ENCODE results near the gene GRHL1.

The GRHL1 gene

DNA sequence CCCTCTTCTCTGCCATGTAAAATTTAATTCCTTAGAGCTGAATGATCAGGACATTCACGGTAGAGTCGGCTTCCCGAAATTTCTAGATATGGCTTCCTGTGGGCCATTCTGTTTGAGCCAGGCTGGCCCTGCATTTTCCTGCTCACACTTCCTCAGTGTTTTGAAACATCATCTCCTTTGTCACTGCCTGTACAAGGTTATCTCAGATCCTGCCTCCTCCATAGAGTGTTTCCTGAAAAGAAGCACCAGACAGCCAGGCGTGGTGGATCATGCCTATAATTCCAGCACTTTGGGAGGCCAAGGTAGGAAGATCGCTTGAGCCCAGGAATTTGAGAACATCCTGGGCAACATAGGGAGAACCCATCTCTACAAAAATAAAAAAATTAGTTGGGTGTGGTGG is 43.6 kb downstream of the GRHL1 start:
- no peak for DNase-seq

DNA sequence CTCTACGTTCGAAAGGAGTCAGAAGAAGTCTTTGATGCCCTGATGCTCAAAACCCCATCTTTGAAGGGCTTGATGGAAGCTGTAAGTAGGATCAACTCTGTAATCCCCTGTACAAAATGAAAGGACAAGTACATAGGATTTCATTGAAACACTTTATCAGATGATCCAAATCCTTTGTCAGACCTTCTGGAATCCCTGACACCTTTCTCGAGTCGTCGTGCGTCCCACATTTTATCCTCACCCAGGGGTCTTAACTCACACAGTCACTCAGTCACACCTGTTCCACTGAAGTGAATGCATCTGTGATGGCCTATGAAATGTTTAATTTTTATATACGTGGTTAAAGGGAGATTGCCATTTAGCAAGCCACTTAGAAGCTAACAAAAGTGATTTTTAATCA is 44.8 kb downstream of the GRHL1 start:
- no peak for DNase-seq

DNA sequence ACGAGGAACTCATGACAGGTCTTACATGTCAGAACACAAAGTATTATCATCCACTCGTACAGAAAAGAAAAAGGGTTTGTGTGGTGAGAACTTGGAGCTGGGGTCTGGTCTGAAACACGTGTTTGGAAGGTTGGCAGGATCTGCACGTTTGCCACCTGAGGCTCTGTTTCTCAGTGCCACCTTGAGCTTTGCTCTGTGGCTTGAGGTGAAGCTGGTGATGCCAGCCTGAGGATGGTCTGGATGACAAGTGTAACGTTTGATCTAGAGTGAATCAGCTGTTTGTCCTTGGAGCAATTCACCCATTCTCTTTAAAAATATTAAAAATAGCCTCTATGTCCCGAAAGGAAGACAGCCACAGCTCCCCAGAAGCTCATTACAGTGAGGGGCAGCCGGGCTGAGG is 46.4 kb downstream of the GRHL1 start:
- DNase-seq = no peak

DNA sequence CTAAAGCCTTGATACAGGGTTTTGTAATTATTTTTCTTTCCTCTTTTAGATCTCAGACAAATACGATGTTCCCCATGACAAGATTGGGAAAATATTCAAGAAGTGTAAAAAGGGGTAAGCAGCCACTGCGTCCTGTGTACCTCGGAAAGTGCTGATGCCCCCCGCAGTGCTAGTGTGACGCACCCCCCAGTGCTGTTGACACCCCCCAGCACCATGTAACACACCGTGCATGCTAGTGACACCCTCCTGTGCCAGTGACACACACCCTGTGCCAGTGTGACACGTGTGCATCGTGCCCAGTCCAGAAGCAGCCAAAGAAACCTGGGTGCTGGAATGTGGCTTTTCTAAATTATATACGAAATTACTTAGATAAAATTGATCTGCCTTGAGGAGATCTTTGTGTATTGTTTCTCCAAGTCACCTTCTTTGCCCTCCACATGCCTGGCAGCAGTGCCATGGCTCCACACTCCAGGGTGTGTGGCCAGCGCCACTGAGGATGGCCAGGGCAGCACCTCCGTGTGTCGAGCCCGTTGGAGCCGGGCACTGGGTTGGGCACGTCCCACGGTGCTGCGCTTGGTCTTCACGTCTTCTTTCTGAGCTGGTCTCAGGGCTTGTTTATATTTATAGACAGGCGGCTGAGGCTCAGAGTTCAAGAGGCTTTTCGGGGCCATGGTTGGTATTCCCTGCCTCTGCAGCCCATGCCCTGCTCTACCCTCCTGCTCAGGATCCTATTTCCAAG is 47.6 kb downstream of the GRHL1 start:
- DNase-seq = no peak

DNA sequence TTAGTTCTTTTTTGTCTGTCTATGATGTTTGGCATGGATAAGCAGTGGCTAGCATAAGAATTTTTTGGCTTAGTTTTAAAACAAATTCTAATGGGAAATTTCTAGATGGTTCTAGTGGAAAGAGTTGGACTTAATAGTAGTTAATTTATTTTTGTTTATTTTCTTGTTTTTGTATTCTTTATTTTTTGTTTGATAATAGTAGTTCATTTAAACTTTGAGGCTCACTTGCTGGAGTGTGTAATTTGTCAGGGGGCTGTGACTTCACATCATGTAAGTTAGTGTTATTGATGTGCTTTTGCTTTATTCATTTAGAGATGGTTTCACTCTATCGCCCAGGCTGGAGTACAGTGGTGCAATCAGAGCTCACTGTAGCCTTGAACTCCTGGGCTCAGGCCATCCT is 48.2 kb downstream of the GRHL1 start:
- DNase-seq = no peak

DNA sequence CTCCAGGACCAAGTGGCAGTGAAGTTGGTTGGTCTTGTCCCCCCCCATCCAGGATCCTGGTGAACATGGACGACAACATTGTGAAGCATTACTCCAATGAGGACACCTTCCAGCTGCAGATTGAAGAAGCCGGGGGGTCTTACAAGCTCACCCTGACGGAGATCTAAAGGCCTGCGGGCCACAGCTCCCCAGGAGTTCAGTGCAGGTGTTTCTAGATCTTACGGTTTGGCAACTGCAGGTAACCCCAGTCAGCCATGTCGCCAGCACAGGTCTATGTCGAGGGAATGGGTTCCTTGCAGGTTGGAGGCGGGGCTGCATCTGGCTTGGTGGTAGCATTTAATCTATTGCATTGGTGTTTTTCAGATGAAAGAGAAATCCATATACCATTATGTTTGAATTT is 49.0 kb downstream of the GRHL1 start:
- DNase-seq = no peak

DNA sequence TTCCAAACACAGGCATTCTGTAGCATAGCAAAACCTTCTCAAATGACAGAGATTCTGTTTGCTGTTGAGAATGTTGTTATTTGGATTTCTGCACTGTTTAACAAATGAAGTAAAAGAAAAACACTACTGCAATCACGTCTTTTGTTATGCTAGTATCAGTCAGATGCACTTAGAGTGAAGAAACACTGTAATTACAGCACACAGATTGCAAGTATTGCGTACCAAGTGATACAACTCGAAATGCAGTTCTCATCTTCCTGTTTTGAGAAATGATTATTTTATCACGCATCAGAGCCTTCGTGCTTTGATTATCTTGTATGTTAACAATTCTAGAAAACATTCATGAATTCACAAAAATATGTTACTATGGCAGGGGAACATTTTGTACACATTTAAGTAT is 50.1 kb downstream of the GRHL1 start:
- peak in 2 of 3 donors; percentile 52 to 63 for DNase-seq

DNA sequence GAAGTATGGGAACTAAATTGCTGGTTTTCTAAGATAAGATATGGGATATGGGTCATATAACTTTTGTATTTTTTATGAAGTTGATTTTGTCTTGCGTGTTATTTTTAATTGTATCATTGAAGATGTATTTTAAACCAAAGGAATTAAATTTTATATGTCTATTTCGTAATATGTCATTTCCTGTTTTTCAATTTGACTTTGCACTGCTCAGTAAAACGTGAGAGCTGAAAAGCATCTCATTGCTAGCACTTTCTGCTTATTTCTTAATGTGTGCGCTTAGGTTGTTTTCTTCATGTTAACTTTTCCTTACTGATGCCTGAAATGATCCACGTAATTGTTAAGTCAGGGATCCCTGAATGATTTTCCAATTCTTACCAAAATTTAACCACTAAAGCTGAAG is 50.6 kb downstream of the GRHL1 start:
- DNase-seq = no peak

DNA sequence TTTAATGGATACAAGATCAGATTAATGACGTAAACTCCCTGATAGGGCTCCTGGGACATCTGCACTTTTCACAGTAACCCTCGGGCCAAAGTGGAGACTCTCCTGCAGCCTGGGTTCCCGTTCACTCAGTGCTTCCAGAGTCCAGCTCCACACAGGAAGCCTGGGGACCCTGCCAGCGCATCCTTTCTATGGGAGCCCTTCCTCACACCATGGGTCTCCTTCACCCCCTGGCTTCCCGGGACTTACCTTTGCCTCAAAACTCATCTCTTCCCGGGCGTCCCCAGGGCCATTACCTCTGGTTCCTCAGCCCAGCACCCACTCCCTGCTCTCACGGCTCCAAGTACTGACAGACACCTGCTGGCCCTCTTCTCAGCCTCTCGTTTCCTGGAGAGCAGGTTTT is 51.2 kb downstream of the GRHL1 start:
- no peak for DNase-seq

DNA sequence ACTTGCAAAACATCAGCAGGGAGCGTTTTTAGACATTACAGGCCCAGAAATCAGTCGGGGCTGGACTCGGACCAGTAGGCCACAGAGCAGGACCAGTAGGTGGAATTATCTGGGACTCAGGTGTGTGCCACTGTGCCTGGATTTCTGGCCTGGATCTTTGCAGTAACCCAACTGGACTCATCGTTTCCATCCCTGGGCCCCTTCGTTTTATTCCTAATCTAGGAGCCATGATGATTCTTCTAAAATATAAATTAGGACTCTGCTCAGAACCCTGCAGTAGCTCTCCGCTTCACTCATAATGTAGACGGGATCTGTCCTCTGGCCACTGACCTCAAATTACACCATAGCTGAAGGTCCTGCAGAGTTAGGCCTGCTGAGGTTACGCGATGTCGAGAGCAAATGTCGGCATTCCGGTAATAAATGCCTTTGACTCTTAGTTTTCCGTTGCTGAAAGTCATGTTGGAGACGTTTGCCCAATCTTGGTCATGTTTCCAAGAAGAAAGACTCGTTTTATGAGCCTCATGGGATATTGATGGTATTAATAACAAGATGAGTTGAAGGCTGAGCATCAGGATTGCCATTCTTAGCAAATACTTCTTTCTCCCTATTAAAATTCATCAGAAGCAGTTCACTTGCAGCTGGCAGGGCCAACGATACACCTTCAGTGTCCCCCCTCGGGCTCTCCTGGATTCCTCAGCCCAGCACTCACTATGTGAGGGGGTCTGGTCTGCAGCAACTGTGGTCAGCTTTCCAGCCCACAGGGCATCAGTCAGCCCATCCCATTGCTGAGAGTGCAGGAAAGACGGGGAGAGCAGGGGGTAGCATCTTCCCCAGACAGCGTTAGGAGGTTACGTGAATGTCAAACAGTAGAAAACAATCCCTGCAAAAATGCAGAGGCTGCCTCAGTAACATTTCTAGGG is 52.0 kb downstream of the GRHL1 start:
- DNase-seq = no peak

DNA sequence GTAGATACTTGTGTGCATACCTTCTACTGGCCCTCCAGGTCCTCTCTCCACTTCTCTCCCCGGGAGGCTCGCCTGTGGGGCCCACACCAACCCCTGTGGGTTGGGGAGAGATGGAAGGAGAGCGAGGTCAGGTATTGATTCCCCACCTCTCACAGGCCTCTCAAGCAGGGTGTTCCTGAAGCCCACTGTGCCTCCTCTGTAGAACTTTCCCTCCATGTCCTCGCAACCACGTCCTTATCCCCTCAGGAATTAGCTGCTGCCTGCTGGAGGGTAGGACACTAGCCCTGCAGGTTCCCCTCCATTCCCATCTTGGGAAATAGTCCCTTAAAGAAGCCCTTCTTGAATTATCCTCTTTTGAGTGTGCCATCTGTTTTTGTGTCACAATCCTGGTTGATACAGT is 52.9 kb downstream of the GRHL1 start:
- DNase-seq = no peak

DNA sequence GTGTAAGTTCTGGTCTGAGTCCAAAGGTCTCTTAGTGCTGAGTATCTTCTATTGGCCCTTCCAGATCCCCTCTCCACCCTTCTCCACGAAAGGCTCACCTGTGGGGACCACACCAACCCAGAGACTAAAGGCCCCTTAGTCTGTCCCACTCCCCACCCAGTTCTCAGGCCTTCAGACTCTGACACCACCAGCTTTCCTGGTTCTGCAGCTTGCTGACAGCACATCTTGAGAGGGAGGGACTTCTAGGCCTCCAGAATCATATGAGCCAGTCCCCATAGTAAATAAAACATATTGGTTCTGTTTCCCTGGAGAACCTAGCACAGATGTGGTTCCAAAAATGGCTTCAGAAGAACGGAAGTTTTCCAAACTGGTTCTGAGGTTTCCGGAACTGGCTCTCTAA is 53.3 kb downstream of the GRHL1 start:
- no peak for DNase-seq

DNA sequence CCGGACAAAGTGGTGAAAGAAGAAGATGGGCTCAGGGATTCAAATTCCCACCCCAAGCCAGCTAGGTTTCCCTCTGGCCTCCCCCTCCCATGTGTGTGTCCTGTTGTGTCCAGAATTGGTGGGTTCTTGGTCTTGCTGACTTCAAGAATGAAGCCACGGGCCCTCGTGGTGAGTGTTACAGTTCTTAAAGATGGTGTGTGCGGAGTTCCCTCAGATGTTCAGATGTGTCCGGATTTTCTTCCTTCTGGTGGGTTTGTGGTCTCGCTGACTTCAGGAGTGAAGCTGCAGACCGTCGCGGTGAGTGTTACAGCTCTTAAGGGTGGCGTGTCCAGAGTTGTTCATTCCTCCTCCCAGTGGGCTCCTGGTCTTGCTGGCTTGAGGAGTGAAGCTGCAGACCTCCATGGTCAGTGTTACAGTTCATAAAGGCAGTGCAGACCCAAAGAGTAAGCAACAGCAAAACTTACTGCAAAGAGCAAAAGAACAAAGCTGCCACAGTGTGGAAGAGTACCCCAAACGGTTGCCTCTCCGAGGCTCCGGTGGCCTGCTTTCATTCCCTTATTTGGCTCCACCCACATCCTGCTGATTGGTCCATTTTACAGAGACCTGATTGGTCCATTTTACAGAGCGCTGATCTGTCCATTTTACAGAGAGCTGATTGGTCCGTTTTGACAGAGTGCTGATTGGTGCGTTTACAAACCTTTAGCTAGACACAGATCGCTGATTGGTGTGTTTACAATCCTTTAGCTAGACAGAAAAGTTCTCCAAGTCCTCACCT is 54.2 kb downstream of the GRHL1 start:
- no peak for DNase-seq

DNA sequence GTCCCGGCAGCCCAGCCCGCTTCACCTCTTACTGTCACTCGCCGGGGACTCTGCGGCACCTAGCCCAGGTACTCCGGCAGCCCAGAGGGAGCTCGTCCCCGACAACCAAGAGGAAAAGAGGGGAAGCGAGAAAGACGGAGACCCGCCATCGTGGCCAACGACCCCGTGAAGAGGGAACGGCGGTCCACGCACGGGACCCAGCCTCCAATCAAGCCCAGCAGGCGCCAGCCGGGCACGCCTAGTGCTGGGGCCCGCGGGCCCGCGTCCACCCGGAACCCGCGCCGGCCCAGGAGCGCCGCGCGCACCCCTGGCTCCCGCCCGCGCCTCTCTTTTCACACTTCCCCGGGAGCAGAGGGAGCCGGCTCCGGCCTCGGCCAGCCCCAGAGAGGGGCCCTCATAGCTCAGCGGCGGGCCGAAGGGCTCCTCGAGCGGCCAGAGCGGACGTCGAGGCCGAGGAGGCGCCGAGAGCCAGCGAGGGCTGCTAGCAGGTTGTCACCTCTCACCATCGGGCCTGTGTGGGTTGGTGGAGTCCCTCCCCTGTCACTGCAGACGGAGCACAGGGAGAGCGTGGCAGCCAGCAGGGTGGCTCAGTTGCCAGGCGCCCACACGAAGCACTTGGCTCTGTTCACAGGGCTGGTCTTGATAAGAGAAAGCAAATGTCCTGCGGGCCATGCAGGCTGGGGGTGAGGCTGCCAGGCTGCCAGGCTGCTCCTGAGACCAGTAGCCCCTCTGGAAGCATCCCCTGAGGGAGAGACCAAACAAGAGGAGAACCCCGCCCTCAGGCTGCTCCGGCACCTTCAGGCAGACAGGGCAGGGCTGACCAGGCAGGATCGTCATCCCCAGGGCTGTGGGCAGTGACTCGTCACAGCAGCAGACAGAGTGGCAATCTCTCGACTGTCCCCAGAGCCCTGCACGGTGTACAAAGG is 55.0 kb downstream of the GRHL1 start:
- DNase-seq = peak; percentile 40 to 61 (median 46)

DNA sequence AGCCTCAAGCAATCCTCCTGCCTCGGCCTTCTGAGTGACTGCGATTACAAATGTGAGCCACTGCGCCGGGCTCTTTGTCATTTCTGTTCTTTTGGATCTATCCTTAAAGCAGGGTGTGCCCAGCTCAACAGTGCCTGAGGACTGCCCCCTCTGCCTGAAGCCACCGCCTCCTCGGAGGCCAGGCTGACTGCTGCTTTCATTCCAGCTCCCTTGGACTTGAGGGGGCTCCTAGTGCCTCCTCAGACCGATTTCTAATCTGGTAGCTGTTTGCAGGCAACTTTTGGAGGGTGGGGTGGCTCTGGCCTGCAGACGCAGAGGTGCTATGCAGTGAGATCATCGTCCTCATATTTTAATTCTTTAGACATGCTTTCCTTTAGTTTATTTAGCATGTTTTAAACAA is 55.9 kb downstream of the GRHL1 start:
- no peak for DNase-seq

DNA sequence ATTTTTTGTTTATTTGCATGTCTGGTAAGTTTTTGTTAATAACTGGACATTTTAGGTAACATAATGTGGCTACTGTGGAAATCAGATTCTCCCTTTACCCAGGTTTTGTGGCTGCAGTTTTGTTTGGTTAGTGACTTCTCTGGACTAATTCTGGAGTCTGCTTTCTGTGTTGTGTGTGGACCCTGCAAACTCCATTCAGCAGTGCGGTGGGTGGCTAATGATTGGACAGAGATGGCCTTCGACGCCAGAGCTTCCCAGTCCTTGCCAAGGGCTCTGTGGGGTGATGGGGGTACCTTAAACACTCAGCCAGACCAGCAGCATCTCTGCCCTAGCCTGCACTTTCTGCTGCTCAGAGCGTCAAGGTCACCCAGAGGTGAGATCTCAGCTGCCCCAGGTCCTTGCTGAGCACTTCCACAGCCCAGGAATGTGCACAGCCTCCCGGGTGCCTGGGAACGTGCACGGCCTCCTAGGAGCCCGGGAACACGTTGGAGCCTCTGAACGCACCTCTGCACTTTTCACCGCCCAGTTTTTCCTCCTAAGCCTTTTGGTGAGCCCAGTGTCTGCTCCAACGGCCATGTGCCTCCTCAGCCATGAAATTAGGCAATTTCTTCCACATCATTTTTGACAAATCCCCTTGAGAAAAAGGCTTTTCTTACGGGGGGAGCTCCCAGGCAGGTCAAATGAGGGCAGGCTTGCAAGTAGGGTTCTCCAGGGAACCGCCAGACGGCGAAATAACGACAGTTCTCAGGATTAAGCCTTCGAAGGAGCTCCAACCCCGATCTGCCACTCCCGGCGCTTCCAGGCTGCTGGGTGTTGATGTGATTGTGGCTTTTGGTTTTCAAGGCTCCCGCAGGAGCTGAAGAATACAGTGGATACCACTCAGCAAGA is 56.7 kb downstream of the GRHL1 start:
- no peak for DNase-seq

DNA sequence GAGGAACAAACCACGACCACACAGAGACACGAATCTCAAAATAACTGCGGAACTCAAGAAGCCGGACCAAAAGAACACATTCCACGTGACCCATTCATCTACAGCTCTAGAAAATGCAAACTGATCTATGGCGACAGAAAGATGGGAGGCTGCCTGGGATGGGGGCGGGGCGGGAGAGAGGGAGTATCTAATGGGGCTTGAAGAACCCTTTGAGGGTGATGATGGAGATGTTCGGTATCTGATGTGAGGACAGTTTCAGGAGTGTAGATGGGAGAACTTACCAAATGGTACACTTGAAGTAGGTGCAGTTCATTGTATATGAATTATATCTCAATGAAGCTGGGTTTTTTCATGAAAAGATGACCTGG is 57.3 kb downstream of the GRHL1 start:
- no peak for DNase-seq

DNA sequence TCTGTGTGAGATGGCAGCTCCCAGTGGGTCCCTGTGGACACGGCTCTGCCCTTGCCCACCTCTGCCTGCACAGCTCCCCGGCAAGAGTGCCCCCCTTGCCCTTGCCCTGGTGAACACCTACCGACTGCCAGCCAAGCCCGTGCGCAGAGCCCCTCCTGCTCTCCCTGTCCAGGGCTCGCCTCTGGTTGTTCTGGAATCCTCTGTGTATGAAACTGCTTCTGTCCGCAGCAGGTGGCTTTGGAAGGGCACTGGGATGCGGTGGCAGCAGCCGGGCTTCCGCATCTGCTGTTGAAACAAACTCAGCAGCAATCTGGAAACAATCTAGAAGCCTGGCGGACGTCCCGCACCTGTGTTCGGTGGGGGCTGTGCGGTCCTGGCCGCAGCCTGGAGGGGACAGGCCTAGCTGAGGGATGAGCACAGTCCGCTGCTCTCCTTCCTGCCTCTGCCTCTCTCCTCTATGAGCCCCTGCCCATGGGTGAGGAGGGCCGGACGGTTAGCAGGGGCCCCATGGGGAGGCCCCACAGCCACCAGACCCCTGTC is 57.8 kb downstream of the GRHL1 start:
- no peak for DNase-seq

DNA sequence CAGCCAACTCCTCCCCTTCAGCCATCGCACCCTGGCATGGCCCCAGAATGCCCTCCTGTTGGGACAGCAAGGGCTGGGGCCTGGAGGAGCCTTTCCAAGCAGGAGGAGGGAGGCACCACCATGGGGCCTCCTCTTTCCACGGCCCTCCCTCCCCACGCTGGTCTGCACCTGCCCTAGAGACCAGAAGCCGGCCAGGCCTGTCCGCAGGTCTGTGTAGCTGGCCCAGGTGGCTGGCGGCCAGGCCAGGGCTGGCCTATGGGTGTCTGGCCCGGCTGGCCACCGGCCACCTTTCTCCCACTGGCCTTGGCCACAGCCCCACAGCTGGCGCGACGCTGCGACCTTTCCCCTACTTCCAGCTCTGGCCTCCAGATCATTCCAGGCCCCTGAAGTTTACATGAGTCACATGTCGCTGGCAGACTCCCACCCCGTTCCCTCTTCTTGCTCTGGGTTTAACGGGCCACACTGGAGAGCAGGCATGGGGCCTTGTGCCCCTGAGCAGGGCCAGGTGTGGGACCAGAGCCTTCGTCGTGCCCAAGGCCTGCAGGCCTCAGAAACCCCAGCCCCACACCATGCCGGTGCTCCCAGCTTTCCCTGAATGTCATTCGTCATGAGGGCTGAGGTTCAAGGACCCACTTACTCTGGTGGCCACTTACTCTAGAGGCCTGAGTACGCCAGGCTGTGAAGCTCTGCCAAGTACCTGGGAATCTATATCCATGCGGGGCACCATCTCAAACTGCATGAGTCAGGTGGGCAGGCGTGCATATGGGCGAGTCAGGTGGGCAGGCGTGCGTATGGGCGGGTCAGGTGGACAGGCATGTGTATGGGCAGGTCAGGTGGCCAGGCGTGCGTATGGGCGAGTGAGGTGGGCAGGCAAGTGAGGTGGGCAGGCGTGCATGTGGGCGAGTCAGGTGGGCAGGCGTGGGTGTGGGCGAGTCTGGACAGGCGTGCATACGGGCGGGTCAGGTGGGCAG is 58.6 kb downstream of the GRHL1 start:
- DNase-seq = no peak

All from suppressor macrophage treated with lipopolysaccharide for 1 hour (primary cell).